ENCODE data around the gene MOV10.
A peak's percentile ranks its signal among the peaks of the same experiment; 100 is the strongest.
"Not testable (repeated sequence)": the region's sequence is repeated elsewhere in the genome, so short reads cannot be mapped to it uniquely, and the experiment has no call there.

The MOV10 gene

DNA sequence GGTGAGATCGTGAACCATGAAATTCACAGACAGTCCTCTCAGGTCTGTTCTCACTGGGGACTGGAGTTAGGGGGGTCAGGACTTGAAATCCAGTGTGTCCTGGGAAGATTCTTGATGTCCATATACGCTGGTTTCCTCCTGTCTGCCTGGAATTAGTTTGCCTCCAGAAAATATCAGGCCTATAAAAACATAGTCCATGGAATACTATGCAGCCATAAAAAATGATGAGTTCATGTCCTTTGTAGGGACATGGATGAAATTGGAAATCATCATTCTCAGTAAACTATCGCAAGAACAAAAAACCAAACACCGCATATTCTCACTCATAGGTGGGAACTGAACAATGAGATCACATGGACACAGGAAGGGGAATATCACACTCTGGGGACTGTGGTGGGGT, 49.8 kb downstream of the MOV10 start:
- not testable (repeated sequence) for H3K4me1 ChIP-seq (ENCODE audit: control insufficient read depth in 1 of 2, insufficient read depth in 2 of 2, low read length in 2 of 2); H3K27ac ChIP-seq (ENCODE audit: low read length); H3K36me3 ChIP-seq (ENCODE audit: control insufficient read depth in 1 of 2, insufficient read depth in 2 of 2, low read length in 2 of 2); H3K27me3 ChIP-seq (ENCODE audit: low read depth, low read length); H3K9me3 ChIP-seq (ENCODE audit: control insufficient read depth in 1 of 2, low read length in 2 of 2); H3K4me3 ChIP-seq (ENCODE audit: low read depth in 1 of 2, low read length in 2 of 2)

GRCh38 chr1:112727716-112728115, 53.3 kb downstream of the MOV10 start:
- H3K27me3 ChIP-seq (ENCODE audit: low read depth, low read length) = no peaks in the 10 kb centered on the region
- H3K36me3 ChIP-seq (ENCODE audit: control insufficient read depth in 1 of 2, insufficient read depth in 2 of 2, low read length in 2 of 2) = no peaks in the 10 kb centered on the region
- H3K9me3 ChIP-seq (ENCODE audit: control insufficient read depth in 1 of 2, low read length in 2 of 2) = no peaks in the 10 kb centered on the region
- H3K4me3 ChIP-seq (ENCODE audit: low read depth in 1 of 2, low read length in 2 of 2) = no peak overlapping the region
- no peak overlapping the region for H3K27ac ChIP-seq (ENCODE audit: low read length)
- no peaks in the 10 kb centered on the region for H3K4me1 ChIP-seq (ENCODE audit: control insufficient read depth in 1 of 2, insufficient read depth in 2 of 2, low read length in 2 of 2)

GRCh38 chr1:112728306-112728971, 54.0 kb downstream of the MOV10 start:
- not testable (repeated sequence) for H3K27me3 ChIP-seq (ENCODE audit: low read depth, low read length); H3K27ac ChIP-seq (ENCODE audit: low read length); H3K4me1 ChIP-seq (ENCODE audit: control insufficient read depth in 1 of 2, insufficient read depth in 2 of 2, low read length in 2 of 2); H3K9me3 ChIP-seq (ENCODE audit: control insufficient read depth in 1 of 2, low read length in 2 of 2); H3K4me3 ChIP-seq (ENCODE audit: low read depth in 1 of 2, low read length in 2 of 2); H3K36me3 ChIP-seq (ENCODE audit: control insufficient read depth in 1 of 2, insufficient read depth in 2 of 2, low read length in 2 of 2)

- H3K27ac ChIP-seq (ENCODE audit: low read length); H3K27me3 ChIP-seq (ENCODE audit: low read depth, low read length); H3K36me3 ChIP-seq (ENCODE audit: control insufficient read depth in 1 of 2, insufficient read depth in 2 of 2, low read length in 2 of 2); H3K4me1 ChIP-seq (ENCODE audit: control insufficient read depth in 1 of 2, insufficient read depth in 2 of 2, low read length in 2 of 2); H3K9me3 ChIP-seq (ENCODE audit: control insufficient read depth in 1 of 2, low read length in 2 of 2); H3K4me3 ChIP-seq (ENCODE audit: low read depth in 1 of 2, low read length in 2 of 2): not testable (repeated sequence)
Observed at GRCh38 chr1:112729011-112729410, 54.6 kb downstream of the MOV10 start.

- H3K9me3 ChIP-seq (ENCODE audit: control insufficient read depth in 1 of 2, low read length in 2 of 2) = no peaks in the 10 kb centered on the region
- no peaks in the 10 kb centered on the region for H3K27me3 ChIP-seq (ENCODE audit: low read depth, low read length)
- H3K4me1 ChIP-seq (ENCODE audit: control insufficient read depth in 1 of 2, insufficient read depth in 2 of 2, low read length in 2 of 2) = no peaks in the 10 kb centered on the region
- H3K27ac ChIP-seq (ENCODE audit: low read length) = no peak overlapping the region
- no peaks in the 10 kb centered on the region for H3K36me3 ChIP-seq (ENCODE audit: control insufficient read depth in 1 of 2, insufficient read depth in 2 of 2, low read length in 2 of 2)
- no peak overlapping the region for H3K4me3 ChIP-seq (ENCODE audit: low read depth in 1 of 2, low read length in 2 of 2)
Observed at GRCh38 chr1:112729909-112730308, 55.5 kb downstream of the MOV10 start.

GRCh38 chr1:112731451-112731850, 57.0 kb downstream of the MOV10 start:
- Histone ChIP-seq H3K4me1 (ENCODE audit: control insufficient read depth in 1 of 2, insufficient read depth in 2 of 2, low read length in 2 of 2) (no peaks in the 10 kb centered on the region), H3K9me3 (ENCODE audit: control insufficient read depth in 1 of 2, low read length in 2 of 2) (no peaks in the 10 kb centered on the region), H3K27me3 (ENCODE audit: low read depth, low read length) (no peaks in the 10 kb centered on the region), H3K36me3 (ENCODE audit: control insufficient read depth in 1 of 2, insufficient read depth in 2 of 2, low read length in 2 of 2) (no peaks in the 10 kb centered on the region), H3K4me3 (ENCODE audit: low read depth in 1 of 2, low read length in 2 of 2) (no peak overlapping the region), H3K27ac (ENCODE audit: low read length) (no peak overlapping the region)

DNA sequence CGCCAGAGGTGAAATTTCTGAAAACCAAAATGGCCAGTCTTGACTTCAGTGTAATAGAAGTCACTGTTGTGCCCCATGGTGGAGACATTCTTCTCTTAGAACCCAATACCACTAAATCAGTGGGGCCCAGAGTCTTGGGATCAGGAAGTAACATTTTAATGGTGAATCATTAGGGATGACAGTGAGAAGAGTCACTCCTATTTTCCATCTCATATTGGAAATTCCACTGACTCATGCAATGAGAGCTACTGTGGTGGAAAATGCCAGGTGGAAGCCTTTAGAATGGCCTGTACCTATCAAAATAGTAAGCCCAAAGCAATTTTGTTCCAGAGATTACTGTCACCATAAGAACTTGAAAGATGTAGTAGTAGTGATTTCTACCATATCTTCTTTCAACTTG, 61.3 kb downstream of the MOV10 start:
- no peaks in the 10 kb centered on the region for H3K4me1 ChIP-seq (ENCODE audit: control insufficient read depth in 1 of 2, insufficient read depth in 2 of 2, low read length in 2 of 2)
- no peaks in the 10 kb centered on the region for H3K36me3 ChIP-seq (ENCODE audit: control insufficient read depth in 1 of 2, insufficient read depth in 2 of 2, low read length in 2 of 2)
- no peaks in the 10 kb centered on the region for H3K9me3 ChIP-seq (ENCODE audit: control insufficient read depth in 1 of 2, low read length in 2 of 2)
- no peaks in the 10 kb centered on the region for H3K27me3 ChIP-seq (ENCODE audit: low read depth, low read length)
- H3K27ac ChIP-seq (ENCODE audit: low read length) = no peak overlapping the region
- H3K4me3 ChIP-seq (ENCODE audit: low read depth in 1 of 2, low read length in 2 of 2) = no peak overlapping the region

DNA sequence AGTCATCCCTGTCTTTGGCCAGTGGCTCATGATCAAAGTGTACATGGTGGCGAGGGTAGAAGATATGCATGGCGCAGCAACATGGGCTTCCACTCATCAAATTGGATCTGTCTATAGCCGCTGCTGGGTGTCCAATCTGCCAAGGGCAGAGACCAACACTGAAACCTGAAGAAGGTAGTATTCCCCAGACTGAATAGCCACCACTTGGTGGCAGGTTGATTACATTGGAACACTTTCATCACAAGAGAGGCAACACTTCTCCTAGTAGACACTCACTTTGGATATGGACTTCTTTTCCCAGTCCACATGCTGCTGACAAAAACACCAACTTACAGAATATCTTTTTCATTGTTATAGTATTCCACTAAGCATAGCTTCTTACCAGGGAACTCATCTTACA, 63.1 kb downstream of the MOV10 start:
- Histone ChIP-seq H3K27ac (ENCODE audit: low read length) (no peak overlapping the region), H3K36me3 (ENCODE audit: control insufficient read depth in 1 of 2, insufficient read depth in 2 of 2, low read length in 2 of 2) (no peaks in the 10 kb centered on the region), H3K4me1 (ENCODE audit: control insufficient read depth in 1 of 2, insufficient read depth in 2 of 2, low read length in 2 of 2) (no peaks in the 10 kb centered on the region), H3K27me3 (ENCODE audit: low read depth, low read length) (peaks cover 5% of the 10 kb centered on the region), H3K9me3 (ENCODE audit: control insufficient read depth in 1 of 2, low read length in 2 of 2) (no peaks in the 10 kb centered on the region), H3K4me3 (ENCODE audit: low read depth in 1 of 2, low read length in 2 of 2) (no peak overlapping the region)

- Histone ChIP-seq H3K27me3 (ENCODE audit: low read depth, low read length) (peaks cover 26% of the 10 kb centered on the region), H3K27ac (ENCODE audit: low read length) (no peak overlapping the region), H3K36me3 (ENCODE audit: control insufficient read depth in 1 of 2, insufficient read depth in 2 of 2, low read length in 2 of 2) (no peaks in the 10 kb centered on the region), H3K4me1 (ENCODE audit: control insufficient read depth in 1 of 2, insufficient read depth in 2 of 2, low read length in 2 of 2) (peaks cover 0 to 12% of the 10 kb centered on the region in 2 donors), H3K9me3 (ENCODE audit: control insufficient read depth in 1 of 2, low read length in 2 of 2) (no peaks in the 10 kb centered on the region), H3K4me3 (ENCODE audit: low read depth in 1 of 2, low read length in 2 of 2) (peak overlapping the region in 1 of 2 donors; percentile 57)
Observed at GRCh38 chr1:112743174-112744008, 68.9 kb downstream of the MOV10 start.

- peaks cover 26% of the 10 kb centered on the region for H3K27me3 ChIP-seq (ENCODE audit: low read depth, low read length)
- H3K36me3 ChIP-seq (ENCODE audit: control insufficient read depth in 1 of 2, insufficient read depth in 2 of 2, low read length in 2 of 2) = no peaks in the 10 kb centered on the region
- H3K9me3 ChIP-seq (ENCODE audit: control insufficient read depth in 1 of 2, low read length in 2 of 2) = no peaks in the 10 kb centered on the region
- peak overlapping the region in 1 of 2 donors; percentile 57 for H3K4me3 ChIP-seq (ENCODE audit: low read depth in 1 of 2, low read length in 2 of 2)
- H3K27ac ChIP-seq (ENCODE audit: low read length) = no peak overlapping the region
- peaks cover 0 to 12% of the 10 kb centered on the region in 2 donors for H3K4me1 ChIP-seq (ENCODE audit: control insufficient read depth in 1 of 2, insufficient read depth in 2 of 2, low read length in 2 of 2)
Observed at GRCh38 chr1:112744009-112744578, 69.6 kb downstream of the MOV10 start.

DNA sequence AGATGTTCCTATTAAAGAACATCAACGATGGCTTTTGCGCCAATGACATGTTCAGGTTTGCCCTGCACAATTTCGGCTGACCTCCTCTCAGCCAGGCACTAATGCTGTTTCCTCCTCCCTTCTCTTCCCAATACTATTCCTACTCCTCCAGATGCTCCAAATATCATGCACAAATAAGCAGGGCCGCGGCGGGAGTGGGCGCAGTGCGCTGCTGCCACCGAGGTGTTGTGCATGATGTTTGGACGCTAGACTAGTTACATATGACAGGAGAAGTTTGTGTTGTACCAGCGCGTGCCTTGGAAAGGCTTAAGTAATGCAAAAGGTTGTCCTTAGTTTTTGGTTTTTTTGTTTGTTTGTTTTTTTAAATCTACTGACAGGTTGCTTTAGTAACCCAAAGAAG, 73.9 kb downstream of the MOV10 start:
- no peak overlapping the region for H3K4me3 ChIP-seq (ENCODE audit: low read depth in 1 of 2, low read length in 2 of 2)
- H3K9me3 ChIP-seq (ENCODE audit: control insufficient read depth in 1 of 2, low read length in 2 of 2) = no peaks in the 10 kb centered on the region
- H3K27me3 ChIP-seq (ENCODE audit: low read depth, low read length) = peaks cover 14% of the 10 kb centered on the region
- no peaks in the 10 kb centered on the region for H3K36me3 ChIP-seq (ENCODE audit: control insufficient read depth in 1 of 2, insufficient read depth in 2 of 2, low read length in 2 of 2)
- peaks cover 0 to 11% of the 10 kb centered on the region in 2 donors for H3K4me1 ChIP-seq (ENCODE audit: control insufficient read depth in 1 of 2, insufficient read depth in 2 of 2, low read length in 2 of 2)
- H3K27ac ChIP-seq (ENCODE audit: low read length) = no peak overlapping the region

Measured in muscle layer of duodenum (tissue), 2 donors.